LHCN-M2 (cell line): ENCODE results near the gene PIR. TPM values are rescaled to one million over a fixed set of nuclear protein-coding genes. Genes with fewer than 3 reads are reported as not detected.

ENCODE experiments used
- DNase-seq: peaks from one replicate; pipeline ENCODE4 v3.0.0-alpha.2; 2012; ENCODE audit warnings: low read depth
- total RNA-seq: library from RNA; depleted of rRNA; stranded (reverse); fragments of >200 nt; gene quantifications from 2 replicates; pipeline ENCODE4 v1.2.3, GENCODE V29; 2014

PIR gene
- total RNA-seq, 1 experiment from 2014 or later, result 4.2 TPM

DNA sequence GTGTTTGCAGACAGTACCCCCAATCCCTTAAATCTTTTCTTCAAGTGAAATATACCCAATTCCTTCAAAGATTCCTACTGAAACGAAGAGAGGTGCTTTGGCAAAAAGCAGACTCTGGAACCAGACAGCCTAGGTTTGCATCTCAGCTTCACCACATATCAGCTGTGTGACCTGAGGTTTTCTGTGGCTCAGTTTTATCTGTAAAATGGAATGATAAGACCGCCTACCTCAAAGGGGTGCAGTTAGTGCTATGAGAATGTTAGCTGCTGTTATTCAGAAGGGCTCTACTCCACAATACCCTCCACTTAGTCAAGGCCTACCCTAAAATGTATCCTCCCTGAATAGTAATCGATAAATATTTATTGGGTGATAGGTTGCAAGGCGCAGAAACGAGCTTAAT is 664 bp downstream of the PIR start:
- DNase-seq, result no peak

DNA sequence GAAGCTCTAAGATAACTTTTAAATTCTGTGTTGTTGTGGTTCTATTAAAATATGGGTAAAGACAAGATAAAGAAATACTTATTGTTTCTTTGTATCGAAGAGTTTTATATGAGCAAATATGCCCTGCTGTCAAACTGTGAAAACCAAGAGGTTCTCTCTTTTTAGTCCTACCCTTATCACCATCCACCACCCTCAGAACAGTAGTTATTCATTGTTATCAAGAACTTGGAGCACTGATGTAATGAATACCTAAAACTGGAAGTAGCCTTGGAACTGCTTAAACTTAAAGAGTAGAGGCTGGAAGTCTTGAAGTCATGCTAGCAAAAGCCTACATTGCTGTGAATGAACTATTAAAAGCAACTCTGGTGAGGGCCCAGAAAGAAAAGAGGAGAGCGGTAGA is 9.2 kb downstream of the PIR start:
- no peak for DNase-seq

DNA sequence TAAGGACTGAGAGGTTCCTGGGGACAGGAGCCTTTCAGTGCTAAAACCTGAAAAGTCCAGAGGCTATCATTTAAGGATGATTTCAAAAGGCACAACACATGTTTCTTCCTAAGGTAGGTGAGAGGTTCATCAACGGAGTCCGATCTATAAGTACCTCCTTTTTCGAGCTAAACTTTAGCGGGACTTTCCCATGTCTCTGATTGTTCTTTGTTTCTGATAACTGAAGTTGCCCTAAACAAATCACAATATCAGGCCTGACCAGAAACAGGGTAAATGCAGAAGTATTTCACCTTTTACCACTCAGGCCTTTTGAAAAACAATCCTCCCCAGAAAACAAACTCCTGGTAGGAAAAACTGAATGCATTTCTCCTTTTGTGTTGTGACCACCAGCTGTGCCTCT is 17.6 kb downstream of the PIR start:
- DNase-seq, result no peak

DNA sequence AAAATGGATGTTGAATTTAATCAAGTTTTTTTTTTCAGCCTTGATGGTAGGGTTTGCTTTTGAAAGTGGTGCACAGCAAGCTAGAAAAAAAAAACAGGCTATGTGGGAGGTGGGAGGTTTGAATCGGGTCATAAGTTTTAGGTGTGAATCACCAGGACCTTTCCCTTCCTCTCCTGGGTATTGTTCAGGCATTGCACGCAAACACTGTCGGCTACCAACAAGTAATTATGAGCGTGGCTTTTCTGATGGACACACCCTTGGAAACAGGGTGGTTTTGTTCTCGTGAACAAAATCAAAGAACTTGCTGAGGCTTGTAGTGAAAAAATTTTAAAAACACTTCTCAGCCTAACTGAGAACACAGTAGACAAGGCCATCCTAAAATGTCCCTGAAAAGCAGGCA is 18.1 kb downstream of the PIR start:
- no peak for DNase-seq

DNA sequence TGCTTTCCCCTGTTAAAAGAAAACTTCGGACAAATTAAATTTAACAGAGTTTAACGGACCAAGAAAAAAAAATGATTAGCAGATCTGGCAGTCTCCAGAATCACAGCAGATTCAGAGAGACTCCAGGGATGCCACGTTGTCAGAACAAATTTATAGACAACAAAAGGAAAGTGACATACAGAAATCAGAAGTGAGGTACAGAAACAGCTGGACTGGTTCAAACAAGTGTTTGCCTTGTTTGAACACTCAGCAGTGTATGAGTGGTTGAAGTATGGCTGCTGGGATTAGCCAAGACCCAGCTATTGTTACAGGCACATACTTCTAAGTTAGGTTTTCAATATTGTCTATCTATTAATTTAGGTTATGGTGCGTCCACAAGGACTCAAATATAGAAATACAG is 19.1 kb downstream of the PIR start:
- DNase-seq, result peak; percentile 10

DNA sequence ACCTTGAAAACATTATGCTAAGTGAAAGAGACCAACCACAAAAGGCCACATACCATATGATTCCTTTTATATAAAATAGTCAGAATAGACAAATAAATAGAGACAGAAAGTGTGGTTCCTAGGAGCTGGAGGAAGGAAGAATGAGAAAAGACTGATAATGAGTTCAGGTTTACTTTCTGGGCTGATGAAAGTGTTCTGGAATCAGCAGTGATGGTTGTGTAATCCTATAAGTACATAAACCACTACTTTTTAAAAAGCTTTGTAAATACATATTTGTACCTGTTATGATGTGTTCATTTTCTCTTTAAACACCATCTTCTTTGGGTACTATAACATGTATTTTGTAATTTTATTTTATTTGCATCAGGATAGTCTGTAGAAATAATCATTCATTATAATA is 20.6 kb downstream of the PIR start:
- DNase-seq, result no peak

DNA sequence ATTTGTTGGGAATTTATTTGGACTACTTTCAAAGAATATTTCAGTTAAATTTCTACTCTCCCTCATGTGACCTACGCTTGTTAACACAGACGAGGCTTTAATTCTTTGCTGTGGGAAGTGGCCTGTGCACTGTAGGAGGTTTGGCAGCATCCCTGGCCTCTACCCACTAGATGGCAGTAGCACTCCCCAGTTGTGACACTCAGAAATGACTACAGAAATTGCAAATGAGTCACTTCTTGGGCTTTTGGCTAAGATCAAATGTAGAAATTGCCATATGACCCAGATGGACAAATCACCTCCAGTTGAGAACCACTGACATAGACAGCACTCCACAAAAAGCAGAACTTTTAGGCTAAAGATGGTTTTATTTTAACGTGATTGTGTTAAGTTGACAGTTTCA is 22.1 kb downstream of the PIR start:
- DNase-seq, result peak; percentile 69

DNA sequence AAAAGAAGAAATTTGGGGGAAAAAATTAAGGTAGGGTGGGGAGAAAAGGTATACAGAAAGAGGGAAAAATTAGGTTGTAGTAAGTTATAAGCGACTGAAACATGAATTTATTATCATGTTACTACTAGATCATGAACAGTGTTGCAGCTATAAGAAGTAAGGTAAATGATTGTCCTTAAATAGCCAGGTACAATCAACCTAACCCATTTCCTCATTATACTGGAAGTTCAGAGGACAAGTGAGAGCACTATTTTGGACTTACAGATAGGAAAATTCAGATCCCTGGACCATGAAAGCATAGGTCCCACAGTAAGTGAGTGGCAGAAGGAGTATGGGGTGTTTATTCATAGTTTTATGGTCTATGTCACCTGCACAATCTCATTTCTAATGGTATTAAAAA is 23.5 kb downstream of the PIR start:
- DNase-seq, result no peak

DNA sequence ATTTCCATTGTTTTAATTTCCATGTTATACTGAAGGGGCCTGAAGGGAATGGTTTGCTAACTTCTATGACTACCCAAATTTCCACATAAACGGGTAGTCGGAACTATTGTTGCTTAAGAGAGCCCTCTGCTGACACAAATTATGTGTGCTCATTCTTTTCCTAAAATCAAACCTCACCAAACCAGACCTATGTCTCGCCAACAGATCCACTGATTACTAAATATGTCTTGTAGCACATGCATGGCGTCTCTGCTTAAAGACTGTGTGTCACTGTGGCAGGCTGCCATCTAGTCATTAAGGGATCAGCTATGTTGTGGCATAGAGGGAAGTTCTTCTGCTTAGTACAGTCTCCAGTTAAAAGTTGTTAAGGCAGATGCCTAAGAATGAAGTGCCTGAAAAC is 25.1 kb downstream of the PIR start:
- peak; percentile 33 for DNase-seq

DNA sequence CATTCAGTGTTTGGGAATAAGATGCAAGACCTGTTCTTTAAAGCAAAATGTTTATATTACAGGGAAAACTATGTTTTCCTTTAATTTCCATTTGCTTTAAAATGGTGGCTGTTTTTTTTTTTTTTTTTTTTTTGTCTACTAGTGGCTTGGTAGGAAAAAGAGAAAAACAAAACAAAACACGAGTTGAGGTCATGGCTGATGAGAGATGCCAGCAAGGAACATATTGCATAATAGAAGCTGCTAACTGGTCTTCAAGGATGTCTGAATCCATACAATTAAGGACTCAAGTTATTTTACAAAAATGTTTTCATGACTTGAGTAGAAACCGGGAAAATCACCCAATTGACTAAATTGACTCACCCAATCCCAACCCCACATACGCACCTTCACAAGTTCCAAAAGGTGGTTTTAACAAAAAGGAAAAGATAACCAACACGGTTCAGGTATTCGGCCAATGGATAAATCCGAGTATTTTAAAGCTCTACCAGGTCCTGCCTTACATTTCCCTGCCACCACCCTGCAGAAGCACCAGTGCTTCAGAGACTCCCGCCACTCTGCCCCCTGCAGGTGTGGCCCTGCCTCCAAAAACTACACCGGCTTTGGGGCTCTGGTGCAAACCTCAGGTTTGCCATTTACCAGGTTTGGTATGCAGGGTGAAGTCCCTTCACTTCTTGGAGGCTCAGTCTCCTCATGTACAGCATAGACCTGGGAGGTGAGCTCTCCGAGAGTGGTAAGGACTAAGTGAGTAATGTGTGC is 27.1 kb downstream of the PIR start:
- DNase-seq, result no peak

DNA sequence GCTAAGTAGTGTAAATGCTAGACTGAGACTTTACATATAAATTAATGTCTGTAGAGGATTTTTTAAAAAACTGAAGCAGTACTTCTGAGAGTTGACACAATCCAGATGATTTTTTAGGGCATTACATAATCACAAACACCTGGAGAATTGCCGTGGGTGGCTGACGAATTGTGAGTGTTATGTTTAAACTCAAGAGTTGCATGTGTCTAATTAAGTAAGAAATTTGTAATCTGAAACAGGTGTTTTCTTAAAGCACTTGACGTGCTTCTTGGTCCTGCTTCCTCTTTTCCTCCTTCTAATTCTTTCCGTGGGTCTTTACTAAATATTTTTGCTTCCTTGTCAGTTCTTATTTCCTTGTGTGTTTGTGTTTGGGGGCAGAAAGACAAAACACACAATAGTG is 27.8 kb downstream of the PIR start:
- DNase-seq, result no peak

DNA sequence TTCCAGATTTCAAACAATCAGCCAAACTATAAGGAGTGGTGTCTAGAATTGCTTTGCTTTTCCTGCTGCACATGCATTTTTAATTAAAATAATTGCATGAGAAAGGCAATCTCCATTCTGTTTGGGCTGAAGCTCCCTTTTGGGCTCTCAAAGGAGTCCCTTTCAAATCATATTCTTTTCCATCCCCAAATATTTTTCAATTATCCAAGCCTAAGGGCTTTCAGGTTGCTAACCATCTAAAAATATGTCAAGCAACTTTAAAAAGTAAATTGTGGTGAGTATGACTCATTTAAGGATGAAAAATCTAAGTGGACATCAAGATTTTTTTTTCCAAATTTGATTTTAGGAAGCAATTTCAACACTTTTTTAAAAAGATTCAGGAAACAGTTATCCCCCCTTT is 28.4 kb downstream of the PIR start:
- no peak for DNase-seq

DNA sequence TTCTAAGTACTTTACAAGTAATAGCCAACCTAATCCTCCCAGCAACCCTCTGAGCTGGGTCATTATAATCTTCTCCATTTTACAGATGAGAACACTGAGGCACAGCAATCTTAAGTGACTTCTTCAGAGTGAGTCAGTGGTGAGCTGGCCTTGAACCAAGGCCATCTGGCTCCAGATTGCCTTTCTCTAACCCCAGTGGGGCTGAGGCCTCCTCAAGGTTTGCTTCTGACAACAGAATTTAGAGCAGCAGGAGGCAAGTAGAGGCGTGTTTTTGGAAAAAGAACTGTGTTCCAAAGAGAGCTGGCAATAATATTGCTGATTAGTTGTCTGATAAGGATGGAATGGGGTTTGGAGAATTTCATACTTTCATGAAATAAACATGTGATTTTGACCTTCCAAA is 41.2 kb downstream of the PIR start:
- no peak for DNase-seq

DNA sequence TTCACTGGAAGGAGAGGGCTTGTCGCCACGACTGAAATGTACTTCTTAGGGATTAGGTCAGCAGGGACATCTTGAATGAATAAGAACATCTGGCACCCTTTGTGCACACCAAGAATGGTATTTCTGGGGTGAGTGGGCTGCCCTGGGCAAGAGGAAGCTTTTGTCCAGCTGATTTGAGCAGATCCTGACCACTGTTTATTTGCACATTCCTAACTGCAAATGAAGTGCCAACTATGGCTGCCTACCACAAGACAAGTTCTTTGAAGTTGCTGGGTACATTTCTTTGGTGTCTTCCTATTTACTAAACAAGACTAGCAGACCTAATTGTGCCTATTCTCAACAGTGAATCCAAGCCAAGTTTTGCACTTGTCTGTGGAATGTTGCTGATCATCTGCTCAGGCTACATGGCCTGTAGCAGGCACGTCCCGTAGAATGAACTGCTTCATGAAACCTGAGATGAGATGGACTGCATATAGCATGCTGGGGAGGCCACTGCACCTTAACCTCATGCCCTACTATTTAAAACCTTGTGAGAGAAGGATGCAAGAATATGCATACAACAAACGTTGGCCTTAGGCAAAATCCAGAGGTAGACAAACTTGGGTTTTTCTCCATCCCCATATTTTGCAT is 45.0 kb downstream of the PIR start:
- DNase-seq, result peak; percentile 2

DNA sequence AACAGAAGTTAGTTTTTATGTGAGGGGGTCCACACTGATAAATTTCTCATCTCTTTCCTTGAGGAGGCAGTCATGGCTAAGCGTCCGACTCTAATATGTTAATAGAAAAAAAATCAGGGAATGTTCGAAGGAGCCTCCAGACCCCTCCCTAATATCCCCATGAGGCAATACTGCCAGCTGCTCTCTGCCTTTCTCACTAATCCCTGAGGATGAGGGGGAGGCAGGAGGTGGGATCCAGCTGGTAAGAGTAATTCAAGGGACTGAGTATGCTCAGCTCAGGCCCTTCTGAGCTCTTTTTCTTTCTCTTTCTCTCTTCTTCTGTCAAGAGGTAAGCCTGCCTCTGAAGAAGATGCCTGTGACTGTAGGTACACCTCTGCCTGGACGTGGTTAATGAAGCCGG is 51.7 kb downstream of the PIR start:
- peak; percentile 1 for DNase-seq

DNA sequence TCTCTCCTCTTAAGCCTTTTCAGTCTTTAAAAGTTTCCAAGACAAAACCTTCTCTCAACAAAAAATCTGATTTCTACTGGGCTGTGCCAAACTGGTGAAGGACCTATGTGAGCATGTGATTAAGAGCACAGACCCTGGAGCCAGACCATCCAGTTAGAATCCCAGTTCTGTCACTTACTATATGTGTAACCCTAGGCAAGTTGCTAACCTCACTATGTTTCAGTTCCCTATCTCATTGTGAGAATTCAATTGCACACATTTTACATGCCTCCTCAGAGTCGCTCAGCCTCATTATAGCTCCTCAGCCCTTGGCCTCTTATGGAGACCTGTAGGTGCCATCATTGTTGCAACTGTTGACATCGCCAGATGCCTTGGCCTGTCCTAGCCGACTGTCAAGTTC is 54.8 kb downstream of the PIR start:
- no peak for DNase-seq

DNA sequence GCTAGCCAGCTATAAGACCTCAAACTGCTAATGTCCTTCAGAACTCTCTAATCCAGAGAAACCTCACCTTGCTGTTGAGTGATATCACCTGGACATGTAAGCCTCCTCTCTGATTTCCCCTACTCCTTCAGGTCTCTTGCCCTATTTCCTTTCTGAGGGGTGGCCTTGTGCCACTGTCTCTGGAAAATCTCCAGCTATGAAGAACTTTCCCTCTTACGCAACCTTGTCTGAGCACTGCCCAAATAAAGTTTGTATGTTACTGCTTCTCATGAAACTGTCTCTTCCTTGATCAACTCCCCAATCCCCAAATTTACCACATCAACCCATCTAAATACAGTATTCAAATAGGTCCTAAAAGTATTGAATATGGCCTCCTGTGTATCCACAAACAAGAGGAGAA is 55.4 kb downstream of the PIR start:
- DNase-seq, result no peak

DNA sequence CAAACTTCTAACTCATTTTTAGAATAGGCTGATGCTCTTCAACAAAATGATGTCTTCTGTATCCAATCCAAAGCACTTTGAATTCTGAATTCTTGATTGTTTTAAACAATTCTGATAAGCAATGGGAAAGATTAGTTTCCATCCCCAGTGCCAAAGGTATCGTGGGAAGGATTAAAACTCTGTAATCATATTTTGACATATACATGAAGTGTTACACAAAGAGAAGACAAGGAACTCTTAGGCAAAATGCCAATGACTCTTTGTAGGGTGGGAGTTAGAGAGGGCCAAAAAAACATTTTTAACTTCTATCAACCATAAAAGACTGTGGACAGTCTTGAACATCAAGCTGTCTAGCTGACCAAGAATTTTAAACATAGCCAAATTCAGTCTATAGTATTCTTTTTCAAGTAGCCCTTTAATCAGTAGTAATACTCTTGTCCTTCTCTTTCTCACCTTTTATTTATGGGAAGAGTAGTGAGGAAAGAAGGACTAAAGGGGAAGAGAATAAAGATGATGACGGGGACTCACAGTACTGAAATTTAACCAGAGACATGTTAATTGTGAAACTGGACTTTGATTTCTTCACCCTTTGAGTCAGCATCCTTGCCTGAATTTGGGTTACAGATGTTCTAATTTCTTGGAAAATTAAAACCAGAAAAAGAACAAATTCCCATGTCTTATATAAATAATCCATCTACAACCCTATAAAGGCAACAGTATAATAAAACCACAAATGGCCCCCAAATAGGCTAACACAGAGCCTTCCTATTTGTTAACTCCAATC is 57.1 kb downstream of the PIR start:
- DNase-seq, result peak; percentile 2

DNA sequence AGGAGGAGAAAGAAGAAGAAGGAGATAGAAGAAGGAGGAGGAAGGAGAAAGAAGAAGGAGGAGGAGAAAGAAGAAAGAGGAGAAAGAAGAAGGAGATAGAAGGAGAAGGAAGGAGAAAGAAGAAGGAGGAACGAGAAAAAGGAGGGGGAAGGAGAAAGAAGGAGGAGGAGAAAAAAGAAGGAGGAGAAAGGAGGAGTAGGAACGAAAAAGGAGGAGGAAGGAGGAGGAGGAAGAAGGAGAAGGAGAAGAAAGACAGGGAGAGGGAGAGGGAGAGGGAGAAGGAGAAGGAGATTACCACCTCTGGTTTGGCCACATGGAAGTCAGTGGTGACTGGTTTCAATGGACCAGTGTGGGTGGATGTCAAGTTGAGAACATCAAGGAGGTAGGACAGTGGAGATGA is 58.9 kb downstream of the PIR start:
- DNase-seq, result no peak

DNA sequence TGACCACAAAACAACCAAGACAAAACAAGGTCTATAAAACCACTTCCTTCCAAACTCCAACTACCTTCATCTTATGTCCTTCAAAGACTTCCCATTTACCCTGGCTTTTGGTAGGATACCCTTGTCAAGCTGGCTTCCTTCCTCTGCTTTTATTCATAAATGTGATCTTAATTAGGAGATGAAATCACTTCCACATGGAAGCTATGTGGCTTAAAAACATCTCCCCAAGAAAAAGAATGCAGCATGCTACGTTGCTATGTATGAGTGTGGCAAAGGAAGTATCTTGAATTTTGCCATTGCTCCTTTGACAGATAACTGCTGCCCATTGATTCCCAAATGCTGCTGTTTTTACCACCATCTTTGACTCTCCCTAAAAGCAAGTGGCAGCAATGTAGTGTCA is 62.5 kb downstream of the PIR start:
- DNase-seq, result no peak

DNA sequence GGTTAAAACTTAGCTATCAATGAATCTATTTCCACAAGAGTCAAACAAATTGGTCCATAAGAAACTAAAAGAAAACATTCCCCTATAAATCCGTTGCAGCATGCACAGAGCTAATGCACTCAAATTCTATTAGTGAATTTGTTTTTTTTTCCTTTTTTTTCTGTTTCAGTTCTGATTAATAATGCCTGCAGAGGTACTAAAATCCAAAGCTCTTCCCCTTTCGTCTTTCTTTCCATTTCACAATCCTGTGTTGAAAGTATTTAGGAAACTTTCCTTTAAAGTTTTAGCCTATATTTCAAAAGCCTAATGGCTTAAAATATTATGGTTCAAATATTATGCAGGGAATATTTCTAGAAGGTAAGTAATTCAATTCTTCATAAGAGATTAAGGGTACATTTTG is 63.1 kb downstream of the PIR start:
- no peak for DNase-seq

DNA sequence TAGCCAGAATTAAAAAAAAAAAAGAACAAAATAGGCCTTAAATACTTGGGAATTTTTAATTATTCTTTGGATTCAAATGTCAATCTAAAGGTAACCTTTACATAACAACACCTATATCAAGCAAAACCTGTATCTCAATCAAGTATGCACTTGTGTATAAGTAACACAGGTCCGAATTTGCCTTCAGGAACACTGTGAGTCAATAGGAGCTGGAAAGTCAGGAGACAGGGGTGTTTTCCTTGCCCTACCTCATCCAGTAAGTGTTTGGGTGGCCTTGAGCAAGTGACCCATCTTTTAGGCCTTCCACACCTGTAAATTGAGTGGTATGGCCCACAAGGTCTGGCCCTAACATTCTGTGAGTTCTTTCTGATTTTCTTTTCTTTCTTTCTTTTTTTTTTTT is 68.1 kb downstream of the PIR start:
- DNase-seq, result no peak

DNA sequence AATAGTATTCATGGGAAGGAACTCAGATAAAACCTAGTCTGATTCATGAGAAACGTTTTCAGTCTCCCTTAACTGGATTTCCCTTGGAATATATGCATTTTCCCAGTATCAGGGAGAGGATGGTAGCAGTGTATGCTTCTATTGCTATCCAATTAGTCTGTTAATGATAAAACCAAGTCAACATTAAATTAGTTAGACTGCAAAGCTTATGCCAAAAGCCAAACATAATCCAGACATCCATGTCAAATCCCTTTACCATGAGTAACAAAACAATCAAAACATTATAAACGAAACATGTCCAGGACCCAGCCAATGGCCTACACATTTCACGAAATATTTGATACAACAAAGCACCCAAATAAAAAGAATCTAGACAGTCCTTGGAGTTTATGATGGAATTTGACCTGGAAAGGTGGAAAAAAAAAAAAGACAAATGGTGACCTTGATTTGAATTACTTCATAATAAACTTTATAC is 74.4 kb downstream of the PIR start:
- DNase-seq, result no peak
